ENCODE data around the gene ENOSF1. TPM values are rescaled to one million over a fixed set of nuclear protein-coding genes. Genes with fewer than 3 reads are reported as not detected.
A peak's percentile ranks its signal among the peaks of the same experiment; 100 is the strongest.

The ENOSF1 gene
- total RNA-seq, 1 donor from 2014 or later = 58.4 TPM

GRCh38 chr18:635171-635570 lies 77.3 kb downstream of the ENOSF1 start:
- DNase-seq (ENCODE audit: low spot score) = no peak

DNA sequence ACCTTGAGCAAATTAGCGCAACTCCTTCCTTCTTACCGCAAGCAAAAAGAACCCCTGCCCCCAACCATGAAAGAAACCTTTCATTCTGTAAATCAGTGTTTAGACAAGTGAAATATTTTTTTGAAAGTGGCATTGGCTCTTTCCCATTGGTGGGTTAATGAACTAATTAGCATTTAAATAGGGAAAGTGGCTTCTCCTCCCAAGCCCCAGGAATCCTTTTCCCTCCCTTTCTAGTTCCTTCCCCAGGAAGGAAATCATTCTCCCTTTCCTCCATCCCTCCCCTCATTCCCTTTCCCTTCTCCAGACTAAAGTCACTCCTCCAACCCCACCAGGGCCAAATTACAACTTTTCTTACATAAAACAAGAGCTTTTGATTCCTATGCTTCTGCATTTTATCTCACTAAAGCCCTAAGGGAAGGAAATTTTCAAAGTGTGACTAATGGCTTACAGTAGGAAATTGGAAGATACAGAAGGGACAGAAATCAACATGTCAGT lies 77.8 kb downstream of the ENOSF1 start:
- DNase-seq (ENCODE audit: low spot score) = no peak

GRCh38 chr18:631560-631959 lies 80.9 kb downstream of the ENOSF1 start:
- DNase-seq (ENCODE audit: low spot score) = no peak

DNA sequence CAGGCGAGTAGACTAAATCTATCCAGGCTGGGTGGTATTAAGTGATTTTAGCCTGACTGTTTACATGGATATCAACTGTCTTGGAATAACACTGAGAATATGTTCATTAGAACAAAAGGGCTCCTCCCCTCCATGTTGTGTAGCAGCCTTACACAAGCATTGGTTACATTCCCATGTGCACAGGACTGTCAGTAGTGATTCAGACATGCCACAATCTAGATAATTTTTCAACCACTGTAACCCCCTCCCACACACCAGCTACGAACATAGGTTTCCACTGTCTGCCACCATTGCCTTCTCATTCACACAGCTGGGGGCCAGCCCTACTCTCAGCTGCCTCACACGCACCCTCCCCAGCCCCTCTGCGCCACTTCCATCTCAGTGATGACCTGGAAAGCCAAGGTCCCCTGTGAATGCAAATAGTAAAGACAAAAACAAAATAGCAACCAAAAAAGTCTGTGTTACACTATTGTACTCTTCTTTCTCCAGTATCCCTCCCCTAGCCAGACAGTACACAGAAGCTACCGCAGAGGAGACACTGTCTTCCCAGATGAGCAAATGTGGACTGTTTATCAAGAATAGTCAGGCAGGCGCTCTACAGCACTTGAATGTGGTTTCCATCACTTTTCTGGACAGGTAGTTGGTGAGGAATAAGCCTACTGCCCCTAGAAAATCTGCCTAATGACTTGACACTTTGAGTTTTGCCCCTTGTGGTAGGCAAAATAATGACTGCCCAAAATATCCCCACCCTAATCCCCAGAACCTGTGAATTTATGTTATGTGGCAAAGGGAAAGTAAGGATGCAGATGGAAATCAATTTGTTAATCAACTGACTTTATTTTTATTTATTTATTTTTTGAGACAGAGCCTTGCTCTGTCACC lies 82.9 kb downstream of the ENOSF1 start:
- DNase-seq (ENCODE audit: low spot score) = no peak

GRCh38 chr18:627231-627630 lies 85.2 kb downstream of the ENOSF1 start:
- no peak for DNase-seq (ENCODE audit: low spot score)

DNA sequence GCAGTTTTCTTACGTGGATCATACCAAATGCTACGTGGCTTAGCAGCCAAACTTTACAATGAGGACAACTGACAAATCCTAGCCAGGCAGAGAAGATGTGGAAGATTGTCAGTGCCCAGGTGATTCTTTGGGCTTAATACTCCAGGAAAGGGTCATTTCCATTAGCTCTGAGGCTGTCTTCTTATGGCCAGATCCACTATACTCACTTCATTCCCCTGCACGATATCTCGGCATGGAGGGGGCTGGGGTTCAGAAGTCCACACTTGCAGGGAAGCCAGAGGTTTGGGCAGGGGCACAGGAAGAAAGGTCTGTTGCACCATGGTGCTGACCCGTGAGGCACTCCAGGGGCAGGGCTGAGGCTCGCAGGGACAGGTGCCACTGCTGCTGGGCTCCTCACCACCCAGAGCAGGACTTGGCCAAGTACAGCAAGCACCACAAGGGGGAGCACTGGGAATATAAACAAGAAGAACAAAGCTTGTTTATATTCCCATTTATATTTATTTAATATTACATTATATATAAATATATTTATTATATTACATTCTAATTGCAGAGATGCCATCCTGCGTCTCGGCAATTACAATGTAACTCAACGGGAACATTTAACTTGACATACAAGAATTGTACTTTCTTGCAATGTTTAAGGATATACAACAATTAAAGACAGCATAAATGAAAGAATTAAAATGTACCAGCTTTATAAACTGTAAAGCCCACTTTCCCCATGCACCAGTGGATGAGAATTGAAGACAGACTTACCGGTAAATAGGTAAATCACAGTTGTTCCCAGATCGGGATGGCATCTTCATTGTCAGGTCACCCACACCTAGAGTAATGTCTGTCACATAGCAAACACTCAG lies 88.4 kb downstream of the ENOSF1 start:
- peak; percentile 56 for DNase-seq (ENCODE audit: low spot score)

GRCh38 chr18:622289-622688 lies 90.1 kb downstream of the ENOSF1 start:
- DNase-seq (ENCODE audit: low spot score) = no peak

DNA sequence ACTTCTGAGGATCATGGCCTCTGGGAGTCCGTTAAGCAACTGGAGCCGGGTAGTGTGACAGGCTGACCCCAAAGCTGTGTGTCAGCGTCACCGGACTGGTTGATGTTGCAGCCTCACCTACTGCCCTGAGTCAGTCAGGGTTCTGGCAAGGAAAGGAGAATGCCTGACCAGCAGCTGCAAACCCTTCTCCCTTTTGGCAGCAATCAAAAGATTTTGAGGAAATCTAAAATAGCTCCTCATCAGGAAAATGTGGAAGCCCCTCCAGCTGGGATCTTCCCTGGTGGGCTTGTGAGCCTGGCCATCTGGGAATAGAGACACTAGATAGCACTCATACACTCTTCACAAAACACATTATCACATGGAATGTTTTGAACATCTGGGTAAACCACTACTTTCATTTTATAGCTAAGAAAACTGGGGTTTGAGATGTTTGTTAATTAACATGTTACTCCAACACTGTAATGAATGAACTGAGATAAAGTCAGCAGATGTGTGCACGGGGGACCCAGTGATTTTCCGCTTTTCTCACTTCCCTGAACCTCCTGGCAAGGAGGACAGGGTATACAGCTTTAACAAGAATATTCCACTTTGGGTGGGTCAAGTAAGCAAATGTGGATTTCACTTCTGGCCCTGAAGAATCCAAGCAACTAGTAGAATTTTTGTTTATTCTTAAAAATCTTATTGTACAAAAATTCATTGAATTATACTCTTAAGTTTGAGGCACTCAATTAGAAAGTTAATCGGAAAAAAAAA lies 91.0 kb downstream of the ENOSF1 start:
- DNase-seq (ENCODE audit: low spot score) = no peak

Other genes with a start within 250 kb of the ENOSF1 start
- 4.9 TPM for gene COLEC12, start 211.9 kb downstream of the ENOSF1 start, total RNA-seq
- gene CETN1, start 132.2 kb downstream of the ENOSF1 start, total RNA-seq = not detected
- gene CLUL1, start 115.6 kb downstream of the ENOSF1 start, total RNA-seq = 0.46 TPM
- gene TYMS, start 55.0 kb downstream of the ENOSF1 start, total RNA-seq = 5.8 TPM
- gene YES1, start 99.6 kb upstream of the ENOSF1 start, total RNA-seq = 46.0 TPM
- gene ADCYAP1, start 192.2 kb upstream of the ENOSF1 start, total RNA-seq = 1.1 TPM

Data from mucosa of gallbladder (tissue), 1 donor.